ENCODE data around the gene ZCCHC14.

Gene ZCCHC14

DNA sequence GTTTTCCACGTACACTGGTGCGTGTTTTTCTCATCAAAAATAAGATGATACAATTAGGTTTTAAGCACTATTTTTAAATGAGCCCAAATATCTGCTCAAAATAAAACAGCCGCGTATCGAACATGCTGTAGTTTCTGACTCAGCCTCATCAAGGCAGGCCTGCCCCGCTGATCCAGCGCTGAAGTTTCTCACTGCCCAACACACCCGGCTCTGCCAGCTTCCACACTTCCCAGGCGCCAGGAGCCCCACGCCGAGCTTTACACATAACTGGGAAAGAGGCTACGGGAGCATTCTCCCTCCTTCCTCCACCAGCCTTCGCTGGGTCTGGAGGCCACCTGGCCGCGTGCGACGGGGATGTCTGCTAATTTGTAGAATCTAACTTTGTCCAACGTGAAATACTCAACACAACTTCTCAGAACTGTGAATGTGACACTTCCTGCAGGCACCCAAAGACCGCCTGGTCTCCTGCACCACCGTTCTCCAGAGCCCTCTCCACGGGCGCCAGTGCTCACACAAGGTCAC lies 58.6 kb downstream of the ZCCHC14 start:
- DNase-seq (ENCODE audit: low read depth in 2 of 2): no peak
- no peak overlapping the region for H3K4me3 ChIP-seq (replicated peaks in 1 of 2; ENCODE audit: low read depth in 2 of 2, low read length in 2 of 2)
- TF ChIP-seq CTCF (IDR thresholded peaks at IDR 0.05; ENCODE audit: low read depth, low read length): no peak

DNA sequence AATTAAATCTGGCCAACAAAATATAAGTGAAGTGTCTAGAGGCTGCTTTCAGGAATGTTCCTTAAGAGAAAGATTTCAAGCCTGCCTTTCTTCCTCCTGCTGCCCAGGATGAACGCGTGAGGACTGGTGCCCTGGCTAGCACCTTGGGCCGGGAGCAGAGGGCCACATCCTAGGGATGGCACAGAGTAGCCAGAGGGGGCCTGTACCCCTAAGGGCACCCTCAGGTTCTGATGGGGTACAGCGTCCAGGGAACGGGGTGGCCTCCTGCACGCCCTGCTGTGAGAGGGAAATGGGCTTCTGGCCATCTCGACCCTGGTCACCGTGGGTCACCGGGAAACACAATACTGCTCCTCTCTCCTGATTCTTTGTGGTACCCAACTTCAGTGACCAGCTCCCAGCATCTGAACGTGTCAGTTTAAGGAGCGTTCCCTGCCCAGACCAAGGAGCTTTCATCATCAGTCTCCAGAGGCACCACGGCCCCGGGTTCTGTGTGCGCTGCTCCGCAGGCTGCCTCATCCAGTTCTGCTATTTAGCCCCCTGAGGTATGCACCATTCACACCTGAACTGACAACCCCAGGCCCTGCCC lies 60.4 kb downstream of the ZCCHC14 start:
- DNase-seq (ENCODE audit: low read depth in 2 of 2): no peak
- H3K4me3 ChIP-seq (replicated peaks in 1 of 2; ENCODE audit: low read depth in 2 of 2, low read length in 2 of 2): no peak overlapping the region
- no peak for TF ChIP-seq CTCF (IDR thresholded peaks at IDR 0.05; ENCODE audit: low read depth, low read length)

GRCh38 chr16:87431926-87432325 lies 60.9 kb downstream of the ZCCHC14 start:
- H3K4me3 ChIP-seq (replicated peaks in 1 of 2; ENCODE audit: low read depth in 2 of 2, low read length in 2 of 2): no peak overlapping the region
- TF ChIP-seq CTCF (IDR thresholded peaks at IDR 0.05; ENCODE audit: low read depth, low read length): no peak
- DNase-seq (ENCODE audit: low read depth in 2 of 2): peak; percentile 65 to 84

DNA sequence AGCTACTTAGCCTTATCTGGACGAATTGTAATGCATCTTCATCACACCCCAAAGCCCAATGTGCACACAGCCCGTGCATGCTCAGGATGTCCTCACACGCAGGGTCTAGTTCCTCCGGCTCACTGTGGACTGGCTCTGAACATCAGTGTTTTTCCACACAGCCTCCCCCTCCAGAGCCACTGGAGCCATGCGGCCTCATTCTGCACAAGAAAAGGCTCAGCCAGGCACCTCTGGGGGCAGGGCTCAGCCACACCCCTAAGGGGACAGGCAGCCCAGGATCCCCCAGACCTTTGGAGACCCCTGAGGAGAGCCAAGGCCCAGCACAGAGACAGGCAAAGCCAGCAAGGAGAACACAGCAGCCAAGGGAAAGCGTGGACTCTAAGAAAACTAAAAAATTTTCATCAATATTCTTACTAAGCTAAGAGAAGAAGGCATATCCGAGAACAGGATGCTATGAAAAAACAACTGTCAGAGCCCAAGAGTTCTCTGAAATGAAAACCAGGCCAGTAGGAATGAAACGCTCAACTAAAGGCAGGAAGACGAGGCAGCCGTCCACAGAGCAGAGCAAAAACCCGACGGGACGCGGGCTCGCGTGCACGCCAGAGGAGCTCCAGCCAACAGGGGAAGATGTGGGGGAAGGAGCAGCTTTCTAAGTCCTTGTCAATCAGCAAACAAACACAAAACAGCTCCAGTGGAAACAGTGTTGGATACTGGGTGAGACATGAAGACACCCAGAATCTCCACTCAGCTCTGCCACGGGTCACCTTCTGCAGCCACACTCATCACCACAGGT lies 66.2 kb downstream of the ZCCHC14 start:
- no peak for TF ChIP-seq CTCF (IDR thresholded peaks at IDR 0.05; ENCODE audit: low read depth, low read length)
- DNase-seq (ENCODE audit: low read depth in 2 of 2): no peak
- no peak overlapping the region for H3K4me3 ChIP-seq (replicated peaks in 1 of 2; ENCODE audit: low read depth in 2 of 2, low read length in 2 of 2)

- TF ChIP-seq CTCF (IDR thresholded peaks at IDR 0.05; ENCODE audit: low read depth, low read length): no peak
- DNase-seq (ENCODE audit: low read depth in 2 of 2): no peak
- no peak overlapping the region for H3K4me3 ChIP-seq (replicated peaks in 1 of 2; ENCODE audit: low read depth in 2 of 2, low read length in 2 of 2)
Observed at GRCh38 chr16:87425941-87426340, 66.9 kb downstream of the ZCCHC14 start.

DNA sequence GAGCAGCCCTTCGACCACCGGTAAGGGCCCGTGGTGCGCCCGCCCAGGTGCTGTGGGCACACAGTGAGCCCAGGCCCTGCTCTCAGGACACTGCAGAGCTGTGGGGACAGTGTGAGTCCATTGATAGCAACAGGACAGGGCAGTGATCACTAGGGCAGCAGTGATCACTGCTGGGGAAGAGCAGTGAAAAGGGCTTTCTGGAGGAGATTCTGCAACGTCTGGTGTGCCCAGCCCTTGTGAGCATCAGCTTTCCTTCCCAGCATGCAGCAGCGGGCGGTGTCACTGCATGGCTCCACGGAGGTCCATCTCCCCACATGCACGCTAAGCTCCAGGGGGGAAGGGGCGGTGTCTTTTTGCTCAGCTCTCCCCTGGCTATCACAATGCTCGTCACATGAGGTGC lies 68.6 kb downstream of the ZCCHC14 start:
- DNase-seq (ENCODE audit: low read depth in 2 of 2): no peak
- TF ChIP-seq CTCF (IDR thresholded peaks at IDR 0.05; ENCODE audit: low read depth, low read length): no peak

More for the DNA sequence above, 68.6 kb downstream of the ZCCHC14 start:
- H3K4me3 ChIP-seq (replicated peaks in 1 of 2; ENCODE audit: low read depth in 2 of 2, low read length in 2 of 2): no peak overlapping the region
